Measurements from ENCODE around the gene ZHX3. TPM values are rescaled to one million over a fixed set of nuclear protein-coding genes. Genes with fewer than 3 reads are reported as not detected.

ZHX3 gene
- total RNA-seq, 4 donors from 2014 or later = 20.1 to 30.0 (median 25.9) TPM

- Histone ChIP-seq H3K9me3 (no peaks in the 10 kb centered on the region), H3K4me3 (no peak overlapping the region), H3K36me3 (no peaks in the 10 kb centered on the region), H3K27ac (no peak overlapping the region), H3K27me3 (no peaks in the 10 kb centered on the region), H3K4me1 (peaks cover 4 to 5% of the 10 kb centered on the region in 2 donors)
- in situ Hi-C loops (cut with MboI; ENCODE audit: low sequenced_read_pairs in 4 of 4) (no loop called here), intact Hi-C loops (cut with DNase I; ENCODE audit: low total_unique reads) (no loop called here)
- TF ChIP-seq POLR2A (IDR thresholded peaks at IDR 0.05) = no peak
- no peak for TF ChIP-seq CTCF (IDR thresholded peaks at IDR 0.05 in 4 of 5, conservative IDR thresholded peaks at IDR 0.05 in 1 of 5)
- DNase-seq (no peak), ATAC-seq (no peak)
Observed at GRCh38 chr20:41355192-41355591, 37.7 kb upstream of the ZHX3 start.

- no peaks in the 10 kb centered on the region for H3K27me3 ChIP-seq
- H3K4me1 ChIP-seq = peaks cover 5 to 16% of the 10 kb centered on the region in 2 donors
- H3K27ac ChIP-seq = no peak overlapping the region
- H3K36me3 ChIP-seq = no peaks in the 10 kb centered on the region
- no peak for DNase-seq
- intact Hi-C loops (cut with DNase I; ENCODE audit: low total_unique reads) (no loop called here), in situ Hi-C loops (cut with MboI; ENCODE audit: low sequenced_read_pairs in 4 of 4) (no loop called here)
- H3K9me3 ChIP-seq = no peaks in the 10 kb centered on the region
- no peak overlapping the region for H3K4me3 ChIP-seq
- TF ChIP-seq POLR2A (IDR thresholded peaks at IDR 0.05) = no peak
- TF ChIP-seq CTCF (IDR thresholded peaks at IDR 0.05 in 4 of 5, conservative IDR thresholded peaks at IDR 0.05 in 1 of 5) = no peak
- no peak for ATAC-seq
Observed at GRCh38 chr20:41353530-41353929, 36.0 kb upstream of the ZHX3 start.

GRCh38 chr20:41352666-41353065 lies 35.1 kb upstream of the ZHX3 start:
- H3K27me3 ChIP-seq = no peaks in the 10 kb centered on the region
- intact Hi-C loops (cut with DNase I; ENCODE audit: low total_unique reads) = no loop called here
- no peak overlapping the region for H3K4me3 ChIP-seq
- no peak for TF ChIP-seq CTCF (IDR thresholded peaks at IDR 0.05 in 4 of 5, conservative IDR thresholded peaks at IDR 0.05 in 1 of 5)
- TF ChIP-seq POLR2A (IDR thresholded peaks at IDR 0.05) = no peak
- in situ Hi-C loops (cut with MboI; ENCODE audit: low sequenced_read_pairs in 4 of 4) = no loop called here
- DNase-seq = no peak
- H3K36me3 ChIP-seq = no peaks in the 10 kb centered on the region
- no peak overlapping the region for H3K27ac ChIP-seq
- H3K4me1 ChIP-seq = peaks cover 14 to 21% of the 10 kb centered on the region in 2 donors
- no peaks in the 10 kb centered on the region for H3K9me3 ChIP-seq
- no peak for ATAC-seq

GRCh38 chr20:41352106-41352505 lies 34.6 kb upstream of the ZHX3 start:
- H3K27me3 ChIP-seq = no peaks in the 10 kb centered on the region
- DNase-seq = no peak
- peaks cover 15 to 21% of the 10 kb centered on the region in 2 donors for H3K4me1 ChIP-seq
- no peak for ATAC-seq
- no peak for TF ChIP-seq CTCF (IDR thresholded peaks at IDR 0.05 in 4 of 5, conservative IDR thresholded peaks at IDR 0.05 in 1 of 5)
- TF ChIP-seq POLR2A (IDR thresholded peaks at IDR 0.05) = no peak
- no peak overlapping the region for H3K27ac ChIP-seq
- H3K9me3 ChIP-seq = no peaks in the 10 kb centered on the region
- no peaks in the 10 kb centered on the region for H3K36me3 ChIP-seq
- in situ Hi-C loops (cut with MboI; ENCODE audit: low sequenced_read_pairs in 4 of 4) (no loop called here), intact Hi-C loops (cut with DNase I; ENCODE audit: low total_unique reads) (no loop called here)
- no peak overlapping the region for H3K4me3 ChIP-seq

GRCh38 chr20:41350408-41350962 lies 33.0 kb upstream of the ZHX3 start:
- DNase-seq (no peak), ATAC-seq (no peak)
- TF ChIP-seq POLR2A (IDR thresholded peaks at IDR 0.05) = no peak
- no peak for TF ChIP-seq CTCF (IDR thresholded peaks at IDR 0.05 in 4 of 5, conservative IDR thresholded peaks at IDR 0.05 in 1 of 5)
- Histone ChIP-seq H3K27me3 (no peaks in the 10 kb centered on the region), H3K27ac (no peak overlapping the region), H3K36me3 (no peaks in the 10 kb centered on the region), H3K4me3 (no peak overlapping the region), H3K4me1 (peaks cover 15 to 21% of the 10 kb centered on the region in 2 donors), H3K9me3 (no peaks in the 10 kb centered on the region)
- in situ Hi-C loops (cut with MboI; ENCODE audit: low sequenced_read_pairs in 4 of 4) = no loop called here
- intact Hi-C loops (cut with DNase I; ENCODE audit: low total_unique reads) = no loop called here
